HepG2 (cell line): Measurements from ENCODE around the gene GFER. TPM values are rescaled to one million over a fixed set of nuclear protein-coding genes. Genes with fewer than 3 reads are reported as not detected.

Experiments
- CBFB ChIP-seq: sonication (generic); formaldehyde crosslinking; IDR thresholded peaks from 2 replicates; pipeline ENCODE4 v1.4.0; 2020; ENCODE audit warnings: missing genetic modification reagents
- CCAR2 ChIP-seq: fragments of 200-400 bp; formaldehyde crosslinking; optimal IDR thresholded peaks from 2 replicates; pipeline ENCODE3; 2018; ENCODE audit warnings: low read depth, mild to moderate bottlenecking, low read length, moderate library complexity
- CENPT ChIP-seq: sonication (generic); formaldehyde crosslinking; IDR thresholded peaks from 2 replicates; pipeline ENCODE4 v1.8.0; 2022; ENCODE audit warnings: low read depth, mild to moderate bottlenecking, moderate library complexity, missing genetic modification reagents
- CHD4 ChIP-seq: fragments of 200-600 bp; sonication (generic); IDR thresholded peaks from 2 replicates; pipeline ENCODE4 v1.7.0; 2017; ENCODE audit warnings: mild to moderate bottlenecking, low read length, borderline replicate concordance
- CREBL2 ChIP-seq: sonication (generic); formaldehyde crosslinking; IDR thresholded peaks from 2 replicates; pipeline ENCODE4 v1.8.1; 2023; ENCODE audit warnings: missing genetic modification reagents, mild to moderate bottlenecking, borderline replicate concordance
- EED ChIP-seq: sonication (generic); formaldehyde crosslinking; IDR thresholded peaks from 2 replicates; pipeline ENCODE4 v1.5.0; 2020; ENCODE audit warnings: mild to moderate bottlenecking, missing genetic modification reagents
- FOXA1 ChIP-seq, 2 experiments: fragments of 450-650 bp in 1 of 2; sonication (generic) in 1 of 2; formaldehyde crosslinking in 1 of 2; IDR thresholded peaks; 2 replicates each; pipeline versions ENCODE4 v1.4.0 to v1.6.1; 2016 to 2020; ENCODE audit warnings: missing genetic modification reagents in 1 of 2
- FOXK1 ChIP-seq: sonication (generic); formaldehyde crosslinking; IDR thresholded peaks from 2 replicates; pipeline ENCODE4 v1.4.0; 2020; ENCODE audit warnings: low read depth, missing genetic modification reagents, borderline replicate concordance
- LBX2 ChIP-seq: sonication (generic); formaldehyde crosslinking; IDR thresholded peaks from 2 replicates; pipeline ENCODE4 v1.5.0; 2020; ENCODE audit warnings: missing genetic modification reagents, mild to moderate bottlenecking, borderline replicate concordance
- NCOA5 ChIP-seq: sonication (generic); formaldehyde crosslinking; IDR thresholded peaks from 2 replicates; pipeline ENCODE4 v1.4.0; 2020; ENCODE audit warnings: missing genetic modification reagents
- NR2C2 ChIP-seq: sonication (generic); formaldehyde crosslinking; IDR thresholded peaks from 2 replicates; pipeline ENCODE4 v1.4.0; 2020; ENCODE audit warnings: missing genetic modification reagents, mild to moderate bottlenecking, moderate library complexity, borderline replicate concordance
- PHF8 ChIP-seq: sonication (generic); formaldehyde crosslinking; IDR thresholded peaks from 2 replicates; pipeline ENCODE4 v1.5.0; 2020; ENCODE audit warnings: missing genetic modification reagents
- SMAD1 ChIP-seq: sonication (generic); formaldehyde crosslinking; IDR thresholded peaks from 2 replicates; pipeline ENCODE4 v1.4.0; 2020; ENCODE audit warnings: missing genetic modification reagents, low read depth, mild to moderate bottlenecking, borderline replicate concordance
- SOX13 ChIP-seq, 3 experiments: fragments of 450-650 bp in 1 of 3; sonication (generic) in 1 of 3; formaldehyde crosslinking in 1 of 3; IDR thresholded peaks in 2 of 3; conservative IDR thresholded peaks in 1 of 3; 2 replicates each; pipeline versions ENCODE4 v1.5.0 to v1.6.1; 2016 to 2020; ENCODE audit warnings: antibody characterized with exemption in 1 of 3, mild to moderate bottlenecking in 1 of 3, missing compliant biosample characterization in 1 of 3, missing genetic modification reagents in 1 of 3, moderate library complexity in 1 of 3
- TBX2 ChIP-seq: sonication (generic); formaldehyde crosslinking; IDR thresholded peaks from 2 replicates; pipeline ENCODE4 v1.5.0; 2020; ENCODE audit warnings: missing genetic modification reagents, mild to moderate bottlenecking, borderline replicate concordance
- WIZ ChIP-seq: sonication (generic); formaldehyde crosslinking; IDR thresholded peaks from 2 replicates; pipeline ENCODE4 v1.5.1; 2020; ENCODE audit warnings: mild to moderate bottlenecking, missing genetic modification reagents
- ZFP90 ChIP-seq: sonication (generic); formaldehyde crosslinking; IDR thresholded peaks from 2 replicates; pipeline ENCODE4 v1.8.0; 2022; ENCODE audit warnings: missing genetic modification reagents, mild to moderate bottlenecking, inconsistent platforms, borderline replicate concordance
- ZFX ChIP-seq: sonication (generic); formaldehyde crosslinking; IDR thresholded peaks from 2 replicates; pipeline ENCODE4 v1.4.0; 2020; ENCODE audit warnings: mild to moderate bottlenecking, low read depth, missing genetic modification reagents, moderate library complexity
- ZNF17 ChIP-seq: sonication (generic); formaldehyde crosslinking; IDR thresholded peaks from 2 replicates; pipeline ENCODE4 v1.5.0; 2020; ENCODE audit warnings: mild to moderate bottlenecking, missing genetic modification reagents
- ZNF468 ChIP-seq: sonication (generic); formaldehyde crosslinking; IDR thresholded peaks from 2 replicates; pipeline ENCODE4 v1.8.0; 2022; ENCODE audit warnings: mild to moderate bottlenecking, moderate library complexity, missing genetic modification reagents
- ZNF607 ChIP-seq: sonication (generic); formaldehyde crosslinking; IDR thresholded peaks from 2 replicates; pipeline ENCODE4 v1.5.1; 2020; ENCODE audit warnings: missing genetic modification reagents, mild to moderate bottlenecking, borderline replicate concordance
- ZNF615 ChIP-seq: sonication (generic); formaldehyde crosslinking; IDR thresholded peaks from 2 replicates; pipeline ENCODE4 v1.5.0; 2020; ENCODE audit warnings: mild to moderate bottlenecking, missing genetic modification reagents, borderline replicate concordance
- ZNF616 ChIP-seq: sonication (generic); formaldehyde crosslinking; IDR thresholded peaks from 2 replicates; pipeline ENCODE4 v1.5.0; 2020; ENCODE audit warnings: low read depth, mild to moderate bottlenecking, missing genetic modification reagents
- ZSCAN29 ChIP-seq: sonication (generic); formaldehyde crosslinking; conservative IDR thresholded peaks from 2 replicates; pipeline ENCODE4 v1.4.0; 2020; ENCODE audit warnings: mild to moderate bottlenecking, missing genetic modification reagents
- ZZZ3 ChIP-seq: sonication (generic); formaldehyde crosslinking; IDR thresholded peaks from 2 replicates; pipeline ENCODE4 v1.4.0; 2020; ENCODE audit warnings: missing genetic modification reagents, mild to moderate bottlenecking, borderline replicate concordance
- polyA plus RNA-seq, 8 experiments: library from polyadenylated mRNA; depleted of rRNA in 3 of 8; stranded (reverse) in 7 of 8; unstranded in 1 of 8; fragments of >200 nt; fragmentation: Illumina TruSeq in 4 of 8; extraction: Trizol in 4 of 8; gene quantifications; 2 replicates each; pipeline versions ENCODE4 v1.2.1 to v1.2.3, GENCODE V29; 2011 to 2016; ENCODE audit warnings: low read depth in 4 of 8, missing spikeins in 1 of 8, mixed read lengths in 1 of 8; ENCODE audit not compliant: insufficient read depth in 1 of 8
- total RNA-seq, 5 experiments: library from RNA; depleted of rRNA; stranded (reverse); fragments of >200 nt; fragmentation: Illumina TruSeq; extraction: Trizol; gene quantifications; 2 replicates each; pipeline ENCODE4 v1.2.3, GENCODE V29; 2016; ENCODE audit warnings: low read depth in 1 of 5

The GFER gene
- total and polyA plus RNA-seq, 2 of the 13 experiments (the other 11 are each of a cell fraction or from before 2014, with no cell fraction given), result 28.6 to 71.7 TPM

- no peak for TF ChIP-seq ZSCAN29 (CRISPR knock-in tag)
- no peak for TF ChIP-seq CBFB (CRISPR knock-in tag)
- no peak for TF ChIP-seq WIZ (CRISPR knock-in tag)
- TF ChIP-seq NR2C2, result 0 out of 2 replicates have a peak, but pooled peaks have one; percentile 19
- 0 out of 2 replicates have a peak, but pooled peaks have one; percentile 27 for TF ChIP-seq SMAD1 (CRISPR knock-in tag)
- no peak for TF ChIP-seq ZZZ3
- TF ChIP-seq FOXK1, result no peak
- no peak for TF ChIP-seq CCAR2
- 0 out of 2 replicates have a peak, but pooled peaks have one; percentile 57 for TF ChIP-seq ZNF616 (CRISPR knock-in tag)
- TF ChIP-seq ZNF17, result no peak
- TF ChIP-seq ZNF468 (CRISPR knock-in tag), result peak; percentile 83; the same call in 1 of the 2 replicates
- no peak for TF ChIP-seq ZNF607 (CRISPR knock-in tag)
- TF ChIP-seq CREBL2 (CRISPR knock-in tag), result no peak
- TF ChIP-seq ZNF615 (CRISPR knock-in tag), result no peak
- no peak for TF ChIP-seq FOXA1 (IDR thresholded peaks at IDR 0.05)
- peak; percentile 74 for TF ChIP-seq FOXA1 (CRISPR knock-in tag; IDR thresholded peaks at IDR 0.05)
- TF ChIP-seq NCOA5, result no peak
- TF ChIP-seq CHD4, result no peak
- peak; percentile 99 for TF ChIP-seq ZFP90 (CRISPR knock-in tag)
- peak; percentile 69; the same call in 1 of the 2 replicates for TF ChIP-seq CENPT
- no peak for TF ChIP-seq LBX2
- TF ChIP-seq PHF8, result no peak
- no peak for TF ChIP-seq SOX13 (IDR thresholded peaks at IDR 0.05)
- TF ChIP-seq SOX13 (CRISPR knock-in tag; conservative IDR thresholded peaks at IDR 0.05 in 1 of 2, IDR thresholded peaks at IDR 0.05 in 1 of 2), result no peak
- TF ChIP-seq TBX2 (CRISPR knock-in tag), result peak; percentile 43; the same call in 1 of the 2 replicates
- 0 out of 2 replicates have a peak, but pooled peaks have one; percentile 6 for TF ChIP-seq ZFX
- no peak for TF ChIP-seq EED
Measured at GRCh38 chr16:2027024-2028010, 43.3 kb downstream of the GFER start (continued).
